ENCODE data around the gene RASSF5. TPM values are rescaled to one million over a fixed set of nuclear protein-coding genes. Genes with fewer than 3 reads are reported as not detected.
A peak's percentile ranks its signal among the peaks of the same experiment; 100 is the strongest.

Gene RASSF5
- polyA plus RNA-seq, 1 of the 3 experiments (the other 2 are of a cell fraction): 2.2 TPM

GRCh38 chr1:206472454-206472853 lies 34.9 kb upstream of the RASSF5 start (continued):
- TF ChIP-seq, protein P1, sequence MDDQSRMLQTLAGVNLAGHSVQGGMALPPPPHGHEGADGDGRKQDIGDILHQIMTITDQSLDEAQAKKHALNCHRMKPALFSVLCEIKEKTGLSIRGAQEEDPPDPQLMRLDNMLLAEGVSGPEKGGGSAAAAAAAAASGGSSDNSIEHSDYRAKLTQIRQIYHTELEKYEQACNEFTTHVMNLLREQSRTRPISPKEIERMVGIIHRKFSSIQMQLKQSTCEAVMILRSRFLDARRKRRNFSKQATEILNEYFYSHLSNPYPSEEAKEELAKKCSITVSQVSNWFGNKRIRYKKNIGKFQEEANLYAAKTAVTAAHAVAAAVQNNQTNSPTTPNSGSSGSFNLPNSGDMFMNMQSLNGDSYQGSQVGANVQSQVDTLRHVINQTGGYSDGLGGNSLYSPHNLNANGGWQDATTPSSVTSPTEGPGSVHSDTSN (IDR thresholded peaks at IDR 0.05): no peak
- TF ChIP-seq NRF1 (IDR thresholded peaks at IDR 0.05; ENCODE audit: low read depth, low read length) (no peak), POLR2AphosphoS5 (IDR thresholded peaks at IDR 0.05; ENCODE audit: low read depth, low read length) (no peak), FOXM1 (IDR thresholded peaks at IDR 0.05; ENCODE audit: low read depth) (no peak), FOSL2 (IDR thresholded peaks at IDR 0.05; ENCODE audit: borderline replicate concordance, low read depth) (no peak), JUND (IDR thresholded peaks at IDR 0.05) (no peak), RXRA (IDR thresholded peaks at IDR 0.05; ENCODE audit: borderline replicate concordance, low read depth) (no peak)
- TF ChIP-seq, protein P2, sequence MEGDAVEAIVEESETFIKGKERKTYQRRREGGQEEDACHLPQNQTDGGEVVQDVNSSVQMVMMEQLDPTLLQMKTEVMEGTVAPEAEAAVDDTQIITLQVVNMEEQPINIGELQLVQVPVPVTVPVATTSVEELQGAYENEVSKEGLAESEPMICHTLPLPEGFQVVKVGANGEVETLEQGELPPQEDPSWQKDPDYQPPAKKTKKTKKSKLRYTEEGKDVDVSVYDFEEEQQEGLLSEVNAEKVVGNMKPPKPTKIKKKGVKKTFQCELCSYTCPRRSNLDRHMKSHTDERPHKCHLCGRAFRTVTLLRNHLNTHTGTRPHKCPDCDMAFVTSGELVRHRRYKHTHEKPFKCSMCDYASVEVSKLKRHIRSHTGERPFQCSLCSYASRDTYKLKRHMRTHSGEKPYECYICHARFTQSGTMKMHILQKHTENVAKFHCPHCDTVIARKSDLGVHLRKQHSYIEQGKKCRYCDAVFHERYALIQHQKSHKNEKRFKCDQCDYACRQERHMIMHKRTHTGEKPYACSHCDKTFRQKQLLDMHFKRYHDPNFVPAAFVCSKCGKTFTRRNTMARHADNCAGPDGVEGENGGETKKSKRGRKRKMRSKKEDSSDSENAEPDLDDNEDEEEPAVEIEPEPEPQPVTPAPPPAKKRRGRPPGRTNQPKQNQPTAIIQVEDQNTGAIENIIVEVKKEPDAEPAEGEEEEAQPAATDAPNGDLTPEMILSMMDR (IDR thresholded peaks at IDR 0.05): no peak
- TF ChIP-seq, protein P3, sequence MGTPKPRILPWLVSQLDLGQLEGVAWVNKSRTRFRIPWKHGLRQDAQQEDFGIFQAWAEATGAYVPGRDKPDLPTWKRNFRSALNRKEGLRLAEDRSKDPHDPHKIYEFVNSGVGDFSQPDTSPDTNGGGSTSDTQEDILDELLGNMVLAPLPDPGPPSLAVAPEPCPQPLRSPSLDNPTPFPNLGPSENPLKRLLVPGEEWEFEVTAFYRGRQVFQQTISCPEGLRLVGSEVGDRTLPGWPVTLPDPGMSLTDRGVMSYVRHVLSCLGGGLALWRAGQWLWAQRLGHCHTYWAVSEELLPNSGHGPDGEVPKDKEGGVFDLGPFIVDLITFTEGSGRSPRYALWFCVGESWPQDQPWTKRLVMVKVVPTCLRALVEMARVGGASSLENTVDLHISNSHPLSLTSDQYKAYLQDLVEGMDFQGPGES (IDR thresholded peaks at IDR 0.05; ENCODE audit: low read depth, low read length): no peak

DNA sequence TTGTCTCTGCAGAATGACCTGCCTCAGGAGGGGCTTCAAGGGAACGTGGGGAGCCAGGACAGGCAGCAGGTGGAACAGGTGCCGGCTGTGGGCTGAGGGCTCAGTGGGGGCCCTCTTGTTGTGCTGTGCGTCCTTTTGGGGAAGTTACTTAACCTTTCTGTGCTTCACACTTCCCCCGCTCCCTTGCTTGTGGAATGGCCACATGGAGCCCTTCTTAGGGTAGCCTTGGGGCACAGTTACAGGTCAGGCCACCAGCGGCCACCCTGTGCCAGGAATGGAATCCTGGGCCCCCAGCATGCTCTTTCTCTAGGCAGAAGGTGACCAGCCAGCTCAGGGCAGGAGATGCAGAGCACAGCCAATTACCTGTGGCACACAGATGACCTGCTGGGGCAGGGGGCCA lies 34.4 kb upstream of the RASSF5 start:
- CTCF ChIA-PET: interaction anchor here (0.8 to 3.3 kb wide), 3 partner anchors 11 to 191 kb away, joined by 3 to 18 read pairs (median 12); no protein-coding TSS in a partner anchor
- H3K4me2 ChIP-seq: peak overlapping the region; percentile 46; the same call in 1 of the 2 replicates

More for the DNA sequence above, 34.4 kb upstream of the RASSF5 start:
- DNase-seq: no peak
- POLR2A ChIA-PET: no interaction called here
- Histone ChIP-seq H3F3A (replicated peaks; ENCODE audit: insufficient read depth) (no peaks in the 10 kb centered on the region), H3K9me3 (no peaks in the 10 kb centered on the region), H3K9ac (no peak overlapping the region), H3K9me2 (no peaks in the 10 kb centered on the region), H2AFZ (ENCODE audit: low read depth) (no peak overlapping the region), H3K4me1 (ENCODE audit: control insufficient read depth in 1 of 2, insufficient read depth in 2 of 2, low read depth in 1 of 2, low read length in 1 of 2) (peaks cover 13 to 22% of the 10 kb centered on the region in 2 experiments; a peak in 2 of 4 replicates), H3K36me3 (replicated peaks in 1 of 2; ENCODE audit: control insufficient read depth in 1 of 2, insufficient read depth in 2 of 2, low read length in 1 of 2) (peaks cover 4 to 9% of the 10 kb centered on the region in 2 experiments), H4K20me1 (ENCODE audit: insufficient read depth) (no peaks in the 10 kb centered on the region), H3K27ac (ENCODE audit: low read depth in 2 of 2, low read length in 1 of 2) (no peak overlapping the region), H3K27me3 (ENCODE audit: insufficient read depth) (no peaks in the 10 kb centered on the region), H3K4me3 (ENCODE audit: low read depth in 2 of 2, low read length in 1 of 2) (no peak overlapping the region), H3K79me2 (ENCODE audit: insufficient read depth) (peaks cover 11% of the 10 kb centered on the region; the same call in 1 of the 2 replicates)
- WGBS (ENCODE audit: low lambda C conversion rate): 66% methylated on average over 3 of the region's 5 CpGs
- no peak for TF ChIP-seq EP300 (IDR thresholded peaks at IDR 0.05; ENCODE audit: borderline replicate concordance in 1 of 2, low read depth in 1 of 2, low read length in 1 of 2)
- no peak for TF ChIP-seq SIN3A (IDR thresholded peaks at IDR 0.05; ENCODE audit: borderline replicate concordance, low read depth, low read length)
- no peak for TF ChIP-seq RCOR1 (IDR thresholded peaks at IDR 0.05; ENCODE audit: low read length)
- TF ChIP-seq, protein P3 (IDR thresholded peaks at IDR 0.05; ENCODE audit: low read depth, low read length): no peak
- TF ChIP-seq GABPA (IDR thresholded peaks at IDR 0.05; ENCODE audit: low read depth): no peak
- no peak for TF ChIP-seq GATA2 (CRISPR knock-in tag; IDR thresholded peaks at IDR 0.05)
- TF ChIP-seq, protein P4, sequence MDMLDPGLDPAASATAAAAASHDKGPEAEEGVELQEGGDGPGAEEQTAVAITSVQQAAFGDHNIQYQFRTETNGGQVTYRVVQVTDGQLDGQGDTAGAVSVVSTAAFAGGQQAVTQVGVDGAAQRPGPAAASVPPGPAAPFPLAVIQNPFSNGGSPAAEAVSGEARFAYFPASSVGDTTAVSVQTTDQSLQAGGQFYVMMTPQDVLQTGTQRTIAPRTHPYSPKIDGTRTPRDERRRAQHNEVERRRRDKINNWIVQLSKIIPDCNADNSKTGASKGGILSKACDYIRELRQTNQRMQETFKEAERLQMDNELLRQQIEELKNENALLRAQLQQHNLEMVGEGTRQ (IDR thresholded peaks at IDR 0.05; ENCODE audit: borderline replicate concordance, low read depth, low read length): no peak
- TF ChIP-seq, protein P5, sequence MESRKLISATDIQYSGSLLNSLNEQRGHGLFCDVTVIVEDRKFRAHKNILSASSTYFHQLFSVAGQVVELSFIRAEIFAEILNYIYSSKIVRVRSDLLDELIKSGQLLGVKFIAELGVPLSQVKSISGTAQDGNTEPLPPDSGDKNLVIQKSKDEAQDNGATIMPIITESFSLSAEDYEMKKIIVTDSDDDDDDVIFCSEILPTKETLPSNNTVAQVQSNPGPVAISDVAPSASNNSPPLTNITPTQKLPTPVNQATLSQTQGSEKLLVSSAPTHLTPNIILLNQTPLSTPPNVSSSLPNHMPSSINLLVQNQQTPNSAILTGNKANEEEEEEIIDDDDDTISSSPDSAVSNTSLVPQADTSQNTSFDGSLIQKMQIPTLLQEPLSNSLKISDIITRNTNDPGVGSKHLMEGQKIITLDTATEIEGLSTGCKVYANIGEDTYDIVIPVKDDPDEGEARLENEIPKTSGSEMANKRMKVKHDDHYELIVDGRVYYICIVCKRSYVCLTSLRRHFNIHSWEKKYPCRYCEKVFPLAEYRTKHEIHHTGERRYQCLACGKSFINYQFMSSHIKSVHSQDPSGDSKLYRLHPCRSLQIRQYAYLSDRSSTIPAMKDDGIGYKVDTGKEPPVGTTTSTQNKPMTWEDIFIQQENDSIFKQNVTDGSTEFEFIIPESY (IDR thresholded peaks at IDR 0.05; ENCODE audit: borderline replicate concordance, low read depth): no peak
